Activated CD8-positive, alpha-beta memory T cell treated with anti-CD3 and anti-CD28 coated beads for 4 hours (primary cell): ENCODE data around the gene OVOL2.
A peak's percentile ranks its signal among the peaks of the same experiment; 100 is the strongest.

Experiments
- DNase-seq, 2 donors: peaks; one replicate each; pipeline ENCODE4 v3.0.0-alpha.2; 2020; ENCODE audit warnings: low read depth in 2 of 2

OVOL2 gene

GRCh38 chr20:18012901-18013300 is 44.8 kb downstream of the OVOL2 start:
- no peak for DNase-seq

- DNase-seq, result no peak
These were observed 45.6 kb downstream of the OVOL2 start for GRCh38 chr20:18011951-18012645.

- no peak for DNase-seq
These were observed 46.2 kb downstream of the OVOL2 start for GRCh38 chr20:18011482-18011881.

- DNase-seq, result no peak
These were observed 48.6 kb downstream of the OVOL2 start for GRCh38 chr20:18009116-18009515.

GRCh38 chr20:18007534-18008292 is 50.0 kb downstream of the OVOL2 start:
- no peak for DNase-seq

GRCh38 chr20:18006684-18007083 is 51.0 kb downstream of the OVOL2 start:
- no peak for DNase-seq

- DNase-seq, result no peak
These were observed 51.7 kb downstream of the OVOL2 start for GRCh38 chr20:18005990-18006364.

- DNase-seq, result no peak
These were observed 52.3 kb downstream of the OVOL2 start for GRCh38 chr20:18005170-18005989.

- DNase-seq, result no peak
These were observed 53.2 kb downstream of the OVOL2 start for GRCh38 chr20:18004384-18005031.

GRCh38 chr20:18003897-18004296 is 53.8 kb downstream of the OVOL2 start:
- DNase-seq, result no peak

GRCh38 chr20:18001131-18001921 is 56.4 kb downstream of the OVOL2 start:
- DNase-seq, result no peak

- DNase-seq, result no peak
These were observed 58.1 kb downstream of the OVOL2 start for GRCh38 chr20:17999566-17999965.

GRCh38 chr20:17998446-17998845 is 59.3 kb downstream of the OVOL2 start:
- DNase-seq, result no peak

- peak in 1 of 2 donors; percentile 12 for DNase-seq
These were observed 61.5 kb downstream of the OVOL2 start for GRCh38 chr20:17995967-17996819.

- DNase-seq, result no peak
These were observed 64.2 kb downstream of the OVOL2 start for GRCh38 chr20:17993546-17993945.

GRCh38 chr20:17992847-17993513 is 64.7 kb downstream of the OVOL2 start:
- DNase-seq, result no peak

- DNase-seq, result no peak
These were observed 65.5 kb downstream of the OVOL2 start for GRCh38 chr20:17992224-17992637.

- no peak for DNase-seq
These were observed 67.3 kb downstream of the OVOL2 start for GRCh38 chr20:17990278-17990972.

GRCh38 chr20:17987988-17988387 is 69.7 kb downstream of the OVOL2 start:
- DNase-seq, result no peak
